ENCODE measurements around the gene ADCY4. TPM values are rescaled to one million over a fixed set of nuclear protein-coding genes. Genes with fewer than 3 reads are reported as not detected.

Gene ADCY4
- total RNA-seq, 1 experiment from 2014 or later = not detected

DNA sequence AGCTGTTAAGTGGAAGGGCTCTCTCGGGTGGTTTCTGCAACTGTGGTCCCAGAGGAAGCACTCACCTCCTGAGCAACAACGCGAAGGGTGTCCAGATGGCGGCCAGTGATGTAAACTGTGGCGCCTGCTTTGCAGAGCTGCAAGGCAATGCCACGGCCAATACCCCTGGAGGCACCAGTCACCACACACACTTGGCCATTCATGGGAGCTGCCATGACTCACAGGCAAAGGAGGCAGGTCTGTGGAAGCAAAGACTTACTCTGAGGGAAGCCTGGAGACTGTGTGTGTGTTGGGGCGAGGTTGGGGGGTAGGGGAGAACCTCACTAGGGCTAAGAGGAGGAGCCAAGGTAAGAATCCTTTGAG lies 36.0 kb downstream of the ADCY4 start:
- DNase-seq (ENCODE audit: low read depth) = peak; percentile 95

DNA sequence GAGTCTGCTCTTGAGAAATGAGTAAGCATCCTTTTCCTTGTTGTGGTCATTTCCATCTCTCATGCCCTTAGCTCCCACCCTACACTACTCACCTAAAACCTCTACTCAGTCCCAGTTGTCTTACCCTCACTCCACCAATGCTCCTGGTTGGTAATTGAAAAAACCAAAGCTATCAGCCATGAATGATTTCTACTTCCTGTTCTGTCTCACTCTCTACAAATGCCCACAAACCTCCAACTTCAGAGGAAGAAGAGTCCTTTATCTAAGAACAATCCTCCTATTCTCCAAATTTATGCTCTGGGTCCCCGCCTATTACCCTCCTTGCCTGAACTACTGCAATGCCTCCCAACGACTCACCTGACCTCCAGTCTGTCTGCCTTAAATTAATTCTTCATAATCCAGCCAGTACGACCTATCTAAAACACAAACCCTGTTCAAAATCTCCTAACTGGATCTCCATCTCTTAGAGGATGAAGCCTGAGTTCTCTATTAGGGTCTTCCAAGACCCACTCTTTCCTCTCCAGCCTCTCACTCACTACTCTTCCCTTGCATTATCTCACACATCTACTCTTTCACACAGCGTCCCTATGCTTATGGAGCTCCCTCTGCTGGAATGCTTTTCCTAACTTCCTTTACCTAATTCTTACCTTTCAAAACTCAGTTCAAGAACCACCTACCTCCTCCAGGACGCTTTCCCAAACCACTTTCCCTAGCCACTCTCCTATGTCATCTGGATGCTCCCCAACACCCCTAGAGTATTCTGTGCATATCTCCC lies 37.5 kb downstream of the ADCY4 start:
- DNase-seq (ENCODE audit: low read depth) = peak; percentile 42

DNA sequence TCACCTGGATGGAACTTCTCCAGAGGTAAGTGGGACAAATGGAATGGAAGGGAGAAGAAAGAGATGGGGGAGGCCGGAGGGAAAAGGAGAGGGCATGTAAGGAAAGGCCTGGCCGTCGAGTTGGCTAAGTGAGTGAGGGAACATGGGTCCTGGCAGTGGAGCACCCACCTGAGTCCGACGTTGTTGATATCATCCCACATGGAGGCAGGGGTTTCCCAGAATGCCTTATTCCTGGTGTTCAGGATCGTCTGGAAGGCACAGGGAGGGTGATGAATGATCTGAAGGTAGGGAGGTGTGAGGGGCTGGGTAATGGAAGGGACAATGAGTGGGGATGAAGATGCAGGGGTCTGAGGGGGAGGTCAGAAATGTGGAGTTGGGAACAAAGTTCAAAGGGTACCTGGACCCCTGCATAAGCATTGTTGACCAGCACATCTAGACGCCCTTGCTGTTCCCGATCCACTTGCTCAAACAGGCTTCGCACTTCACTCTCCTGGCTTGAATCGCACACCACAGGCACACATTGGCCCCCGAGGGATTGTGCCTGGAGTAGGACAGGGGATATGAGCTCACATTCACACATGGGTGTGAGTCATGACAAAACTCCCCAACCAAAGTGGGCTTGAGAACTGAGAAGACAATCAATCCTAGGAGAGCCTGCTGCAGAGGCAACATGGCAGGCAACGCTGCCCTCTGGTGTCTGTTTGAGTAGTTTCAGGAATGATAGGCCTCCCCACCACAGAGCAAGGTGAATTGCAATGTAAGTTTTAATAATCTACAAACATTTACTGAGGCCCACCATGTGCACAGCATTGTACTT lies 38.3 kb downstream of the ADCY4 start:
- DNase-seq (ENCODE audit: low read depth) = peak; percentile 87

DNA sequence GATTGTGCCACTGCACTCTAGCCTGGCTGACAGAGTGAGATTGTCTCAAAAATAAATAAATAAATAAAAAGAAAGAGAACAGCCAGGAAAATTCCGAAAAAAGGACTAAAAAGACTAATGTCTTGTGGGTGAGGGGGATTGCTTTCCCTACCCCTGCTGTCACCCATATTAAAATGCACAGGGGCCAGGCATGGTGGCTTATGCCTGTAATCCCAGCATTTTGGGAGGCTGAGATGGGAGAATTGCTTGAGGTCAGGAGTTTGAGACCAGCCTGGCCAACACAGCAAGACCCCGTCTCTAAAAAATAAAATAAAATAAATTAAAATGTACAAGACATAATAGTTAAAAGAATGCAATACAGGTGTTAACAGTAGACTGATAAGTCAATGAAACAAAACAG lies 41.3 kb downstream of the ADCY4 start:
- no peak for DNase-seq (ENCODE audit: low read depth)

DNA sequence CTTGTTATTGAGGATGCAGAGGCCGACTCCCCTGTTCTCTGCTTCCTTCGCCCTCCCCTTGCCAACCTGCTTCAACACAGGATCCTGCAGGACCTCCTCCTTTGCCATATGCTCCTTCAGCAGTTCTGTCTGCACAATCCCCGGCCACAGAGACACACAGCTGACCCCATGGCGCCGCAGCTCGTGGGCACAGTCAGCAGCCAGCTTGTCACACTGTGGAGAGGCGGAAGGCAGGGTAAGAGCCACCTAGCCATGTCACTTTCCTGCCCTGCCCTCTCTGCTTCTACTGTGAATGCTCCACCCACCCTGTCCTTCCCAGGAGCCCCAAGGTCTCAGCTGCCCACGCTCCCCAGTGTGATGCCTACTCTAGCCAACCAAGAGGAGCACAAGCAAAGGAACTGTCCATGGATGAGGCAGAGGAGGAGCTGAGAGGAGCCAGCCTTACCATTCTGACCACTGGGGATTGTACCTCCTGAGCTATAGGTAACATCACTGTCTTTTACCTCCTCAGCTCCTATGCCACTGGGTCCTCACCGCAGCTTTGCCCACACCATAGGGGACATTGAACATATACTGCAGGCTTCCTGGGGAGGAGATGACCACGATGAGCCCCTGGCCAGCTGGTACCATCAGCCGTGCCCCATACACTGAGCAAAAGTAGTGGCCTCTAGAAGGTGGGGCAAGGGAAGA lies 42.6 kb downstream of the ADCY4 start:
- DNase-seq (ENCODE audit: low read depth) = no peak

DNA sequence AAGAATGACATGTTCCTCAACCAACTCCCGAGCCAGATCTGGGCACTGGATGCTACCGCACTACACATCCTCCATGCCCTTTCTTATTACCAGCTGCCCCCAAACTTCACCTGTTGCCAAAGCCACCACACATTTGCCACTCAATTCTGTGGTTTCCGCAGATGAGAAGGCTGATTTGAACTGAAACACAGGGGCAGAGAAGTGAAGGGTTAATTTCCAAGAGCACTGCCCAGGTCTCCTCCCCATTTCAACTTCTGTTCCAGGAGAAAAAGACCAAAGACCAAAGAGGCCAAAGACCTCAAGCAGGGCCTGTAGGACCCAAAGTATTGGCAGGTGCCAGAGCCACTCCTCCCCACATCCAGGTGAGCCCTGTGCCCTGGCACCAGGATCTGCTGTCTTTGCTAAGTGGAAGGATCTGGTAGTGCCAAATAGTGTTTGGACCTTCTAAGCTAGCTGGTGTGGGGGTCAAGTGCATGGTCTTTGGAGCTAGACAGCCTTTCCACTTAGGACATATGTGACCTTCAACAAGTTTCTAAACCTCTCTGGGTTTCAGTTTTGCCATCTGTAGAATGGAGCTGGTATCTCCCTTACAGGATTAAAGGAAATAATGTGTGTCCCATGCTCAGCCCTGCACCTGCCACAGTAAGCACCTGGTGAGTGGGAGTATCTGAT lies 43.3 kb downstream of the ADCY4 start:
- DNase-seq (ENCODE audit: low read depth) = no peak

DNA sequence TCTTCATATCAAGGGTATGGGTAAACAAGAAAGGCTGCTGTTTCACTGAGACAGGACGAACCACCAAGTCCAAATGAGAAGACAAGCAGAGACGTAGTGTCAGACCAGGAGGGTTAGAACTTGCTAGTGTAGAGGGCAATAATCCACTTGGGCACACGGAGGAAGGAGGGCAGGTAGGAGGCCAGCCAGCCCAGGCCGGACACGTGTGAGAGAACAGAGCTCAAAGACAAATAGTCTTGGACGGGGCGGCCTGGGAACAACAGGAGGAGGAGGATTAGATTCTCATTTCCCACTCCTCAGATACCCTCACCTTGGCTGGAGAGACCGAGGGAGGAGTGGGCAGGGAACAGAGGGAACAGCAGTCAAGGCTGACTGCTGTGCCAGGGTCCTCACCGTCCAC lies 44.1 kb downstream of the ADCY4 start:
- no peak for DNase-seq (ENCODE audit: low read depth)

DNA sequence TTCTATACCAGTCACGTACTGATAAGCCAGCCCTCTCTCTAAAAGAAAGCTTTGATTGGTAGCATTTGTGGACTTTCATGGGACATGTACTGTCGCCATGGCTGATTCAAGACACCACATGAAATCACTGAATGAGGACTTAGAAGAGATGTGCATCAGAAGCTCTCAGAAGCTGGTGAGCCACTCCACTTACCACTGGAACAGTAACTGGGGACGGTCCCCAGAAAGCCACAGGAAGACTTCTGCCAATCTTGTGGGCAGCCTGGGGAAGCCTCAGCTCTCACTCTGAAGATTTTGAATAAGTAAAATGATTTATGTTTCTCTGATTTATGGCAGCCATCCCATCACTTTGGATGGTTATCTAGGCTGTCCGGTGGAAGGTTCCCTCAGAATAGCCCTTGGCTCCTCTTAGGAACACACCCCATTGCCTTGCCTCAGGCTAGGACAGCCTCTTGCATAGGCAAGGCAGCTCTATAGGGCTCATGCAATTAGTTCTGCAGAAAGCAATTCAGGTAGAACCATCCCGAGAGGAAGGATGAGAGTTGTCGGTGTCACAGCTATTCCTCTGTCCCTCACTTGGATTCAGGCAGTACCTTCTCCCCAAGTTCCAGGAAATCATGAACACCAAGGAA lies 45.1 kb downstream of the ADCY4 start:
- no peak for DNase-seq (ENCODE audit: low read depth)

DNA sequence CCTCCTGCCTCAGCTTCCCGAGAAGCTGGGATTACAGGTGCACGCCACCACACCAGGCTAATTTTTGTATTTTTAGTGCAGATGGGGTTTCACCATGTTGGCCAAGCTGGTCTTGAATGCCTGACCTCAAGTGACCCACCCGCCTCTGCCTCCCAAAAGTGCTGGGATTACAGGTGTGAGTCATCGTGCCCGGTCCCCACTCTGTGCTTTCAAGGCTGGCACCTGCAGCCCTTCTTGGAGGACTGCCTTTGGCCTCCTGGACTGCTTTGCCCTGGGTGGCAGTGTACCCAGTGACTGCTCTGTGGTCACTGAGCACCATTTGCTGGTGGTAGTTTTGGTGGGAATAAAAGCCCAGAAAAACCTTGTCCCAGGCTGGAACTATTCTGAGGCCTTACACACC lies 47.9 kb downstream of the ADCY4 start:
- peak; percentile 13 for DNase-seq (ENCODE audit: low read depth)

DNA sequence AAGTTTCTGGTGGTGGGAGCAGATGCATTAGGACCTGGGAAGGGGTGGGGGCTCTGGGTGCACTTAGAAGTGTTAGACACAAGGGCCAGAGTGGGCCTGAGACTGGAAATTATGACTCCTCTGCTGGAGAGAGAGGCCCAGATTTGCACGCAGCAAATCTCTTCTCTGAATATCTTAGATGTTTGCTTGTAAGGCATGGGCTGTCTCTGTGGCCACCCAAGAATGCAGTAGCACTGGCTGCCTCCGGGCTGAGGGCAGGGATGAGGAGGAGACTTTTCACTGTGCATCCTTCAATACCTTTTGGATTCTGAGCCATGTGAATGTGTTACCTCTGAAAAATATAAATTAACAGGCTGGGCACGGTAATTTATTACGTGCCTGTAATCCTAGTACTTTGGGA lies 49.5 kb downstream of the ADCY4 start:
- no peak for DNase-seq (ENCODE audit: low read depth)

DNA sequence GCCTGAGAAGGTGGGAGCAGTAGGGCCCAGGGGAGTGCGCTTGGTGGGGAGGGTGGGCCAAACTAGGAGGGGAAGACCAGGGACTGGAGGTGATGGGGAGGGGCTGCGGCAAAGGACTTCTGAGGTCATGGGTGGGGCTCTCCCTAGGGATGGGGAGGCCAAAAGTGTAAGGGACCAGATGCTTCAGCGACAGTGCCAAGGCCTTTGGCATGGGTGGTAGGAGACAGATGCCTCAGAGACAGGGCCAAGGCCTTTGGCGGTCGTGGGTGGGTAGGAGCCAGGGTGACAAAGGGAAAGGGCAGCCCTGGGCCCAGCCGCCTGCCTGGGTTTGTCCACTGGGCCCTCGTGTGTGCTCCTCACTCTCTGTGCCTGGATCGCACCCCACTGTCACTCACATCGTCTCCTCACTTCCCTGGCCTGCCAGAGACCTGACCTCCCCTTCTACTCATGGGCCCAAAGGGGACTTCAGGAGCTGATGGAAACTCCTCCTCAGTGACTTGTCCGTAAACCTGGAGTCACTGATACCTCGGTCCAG lies 50.3 kb downstream of the ADCY4 start:
- DNase-seq (ENCODE audit: low read depth) = no peak

DNA sequence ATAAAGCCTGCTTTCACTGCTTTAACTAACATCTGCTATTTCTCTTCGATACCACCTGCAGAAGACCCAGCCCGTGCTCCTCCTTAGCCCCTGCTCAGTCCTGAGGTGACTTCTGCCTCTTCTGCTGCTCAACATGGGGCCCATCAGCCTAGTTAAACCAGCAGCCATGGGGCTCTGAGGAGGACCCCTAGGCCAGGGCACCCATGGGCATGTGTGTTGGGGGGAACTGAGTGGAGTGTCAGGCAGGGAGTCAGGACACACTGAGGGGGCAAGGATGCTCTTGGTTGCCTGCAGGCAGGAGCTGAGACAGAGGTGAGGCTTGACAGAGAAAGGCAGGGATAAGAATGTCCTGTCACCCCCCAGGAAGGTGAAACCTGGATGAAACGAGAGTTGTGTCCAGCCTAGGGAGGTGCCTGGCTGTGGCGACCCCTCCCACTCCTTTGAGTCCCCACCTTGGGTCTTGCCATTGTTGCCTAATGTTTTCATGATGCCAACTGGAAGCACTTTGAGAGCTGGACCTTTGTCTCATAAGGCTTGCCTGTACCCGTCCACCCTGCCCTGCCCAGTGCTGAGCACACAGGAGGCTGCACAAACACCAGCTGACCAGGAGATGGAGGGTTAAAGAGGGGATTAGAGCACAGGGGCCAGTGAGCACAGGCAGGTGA lies 50.9 kb downstream of the ADCY4 start:
- DNase-seq (ENCODE audit: low read depth) = no peak

DNA sequence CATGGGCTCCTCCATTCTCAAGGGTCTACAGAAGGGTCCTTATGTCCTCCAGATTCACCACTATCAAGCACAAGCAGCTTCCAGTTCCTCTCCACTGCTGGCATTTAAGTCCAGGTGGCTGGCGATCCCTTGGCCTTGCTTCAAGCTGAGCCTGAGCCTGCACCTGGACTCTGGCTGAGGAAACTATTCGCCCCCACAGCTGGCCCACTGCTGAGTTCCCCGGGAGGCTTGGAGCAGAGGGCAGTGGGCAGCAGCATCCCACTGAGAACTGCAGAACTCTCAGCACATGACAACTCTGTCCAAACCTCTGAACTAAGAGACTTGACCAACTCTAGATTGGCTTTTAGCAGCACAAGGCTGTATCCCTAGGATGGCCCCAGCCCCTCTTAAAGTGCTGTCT lies 52.1 kb downstream of the ADCY4 start:
- DNase-seq (ENCODE audit: low read depth) = no peak

DNA sequence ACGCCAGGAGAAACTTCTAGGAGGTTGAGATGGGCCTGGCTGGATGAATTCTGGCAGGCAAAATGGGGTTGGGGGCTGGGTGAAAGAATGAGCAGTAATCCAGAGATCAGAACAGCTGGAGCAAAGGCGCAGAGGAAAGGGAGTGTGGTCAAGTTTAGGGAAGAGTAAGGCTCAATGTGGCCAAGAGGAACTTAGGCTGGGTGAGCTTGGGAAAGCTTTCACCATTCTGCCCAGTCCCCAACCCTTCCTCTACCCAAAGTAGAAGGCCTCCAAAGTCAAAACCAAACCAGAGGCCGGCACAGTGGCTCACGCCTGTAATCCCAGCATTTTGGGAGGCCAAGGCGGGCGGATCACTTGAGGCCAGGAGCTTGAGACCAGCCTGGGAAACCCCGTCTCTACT lies 53.2 kb downstream of the ADCY4 start:
- no peak for DNase-seq (ENCODE audit: low read depth)

DNA sequence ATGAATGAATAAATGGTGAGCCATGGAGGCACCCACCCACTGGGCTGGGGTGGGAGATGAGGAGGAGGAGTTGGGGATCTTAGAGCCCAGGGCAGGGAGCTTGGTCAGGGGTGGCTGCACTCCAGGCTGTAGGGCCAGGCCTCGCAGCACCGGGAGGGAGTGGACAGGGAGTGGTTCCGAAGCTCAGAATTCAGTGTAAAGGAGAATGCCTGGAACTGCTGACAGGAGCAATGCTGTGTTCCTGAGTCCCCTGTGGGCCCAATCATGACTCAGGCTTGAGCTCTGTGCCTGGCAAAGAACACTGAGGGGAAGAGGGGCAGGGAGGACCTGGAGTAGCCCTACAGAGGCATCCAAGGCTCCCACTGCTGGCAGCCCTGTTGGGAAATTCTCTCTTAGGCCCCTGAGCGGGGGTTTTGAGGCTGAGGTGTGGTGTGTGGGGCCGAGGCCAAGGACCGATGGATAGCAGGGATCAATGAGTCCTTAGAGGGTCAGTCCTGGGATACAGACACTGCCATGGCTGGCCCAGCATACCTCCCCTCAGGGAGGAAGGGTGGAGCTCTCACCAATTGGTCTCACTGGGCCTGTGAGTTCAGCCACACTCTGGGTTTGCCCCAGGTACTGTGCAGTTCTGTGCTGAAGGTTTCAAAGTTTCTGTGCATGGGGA lies 53.9 kb downstream of the ADCY4 start:
- DNase-seq (ENCODE audit: low read depth) = no peak

DNA sequence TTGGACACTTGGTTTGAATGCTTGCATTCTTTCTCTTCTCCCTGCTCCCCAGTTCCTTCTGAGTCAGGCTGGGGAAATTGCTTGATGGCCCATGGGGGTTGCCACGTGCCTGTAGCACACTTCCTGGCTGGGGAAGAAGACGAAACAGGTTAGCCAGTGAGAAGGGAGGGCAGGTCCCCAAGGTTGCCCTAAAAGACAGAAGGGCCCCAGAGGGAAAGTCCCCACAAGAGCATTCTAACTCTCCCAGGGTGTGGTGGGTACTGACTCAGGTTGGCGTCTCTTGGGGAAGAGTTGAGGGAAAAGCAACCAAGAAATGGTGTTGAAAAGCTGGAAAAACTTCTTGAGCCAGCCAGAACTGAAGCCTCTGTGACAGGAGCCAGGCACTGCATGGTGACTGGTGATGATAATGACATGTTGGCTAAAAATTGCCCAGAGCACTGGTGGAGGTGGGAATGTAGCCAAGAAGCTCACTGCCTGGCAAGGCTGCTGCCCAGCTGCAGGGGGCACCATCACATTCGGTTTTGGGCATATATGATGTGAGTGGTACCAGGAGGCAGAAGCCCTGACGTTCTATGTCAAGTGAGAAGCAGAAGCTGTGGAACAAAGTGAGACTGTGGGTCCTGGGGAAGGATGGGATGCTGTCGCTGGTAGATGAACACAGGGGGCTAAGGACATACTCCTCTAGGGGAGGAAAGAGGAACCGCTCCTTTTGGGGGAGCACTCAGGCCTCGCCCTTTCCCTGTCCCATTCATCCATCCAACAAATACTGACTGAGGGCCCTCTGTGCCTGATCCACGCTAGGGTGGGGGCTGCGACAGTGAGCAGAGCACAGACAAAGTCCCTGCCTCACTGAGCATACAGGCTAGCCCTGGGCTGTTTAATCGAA lies 55.3 kb downstream of the ADCY4 start:
- DNase-seq (ENCODE audit: low read depth) = peak; percentile 32

DNA sequence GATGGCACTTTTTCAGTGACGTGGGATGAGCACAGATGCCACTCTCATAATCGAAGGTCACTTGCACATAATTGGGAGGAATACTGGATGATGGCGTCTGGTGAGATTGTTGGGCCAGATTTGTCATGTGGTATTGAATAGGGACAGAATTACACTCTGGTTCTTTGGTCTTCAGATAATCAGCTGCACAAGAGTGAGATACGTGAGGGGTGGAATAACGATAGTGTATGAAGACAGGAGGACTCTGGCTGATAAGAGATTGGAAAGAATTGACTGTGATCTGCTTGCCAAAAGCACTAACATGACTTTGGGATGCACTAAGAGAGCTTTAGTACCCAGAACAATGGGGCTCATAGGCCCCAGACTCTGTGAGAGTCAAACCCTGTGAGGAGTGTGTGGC lies 56.4 kb downstream of the ADCY4 start:
- DNase-seq (ENCODE audit: low read depth) = no peak

DNA sequence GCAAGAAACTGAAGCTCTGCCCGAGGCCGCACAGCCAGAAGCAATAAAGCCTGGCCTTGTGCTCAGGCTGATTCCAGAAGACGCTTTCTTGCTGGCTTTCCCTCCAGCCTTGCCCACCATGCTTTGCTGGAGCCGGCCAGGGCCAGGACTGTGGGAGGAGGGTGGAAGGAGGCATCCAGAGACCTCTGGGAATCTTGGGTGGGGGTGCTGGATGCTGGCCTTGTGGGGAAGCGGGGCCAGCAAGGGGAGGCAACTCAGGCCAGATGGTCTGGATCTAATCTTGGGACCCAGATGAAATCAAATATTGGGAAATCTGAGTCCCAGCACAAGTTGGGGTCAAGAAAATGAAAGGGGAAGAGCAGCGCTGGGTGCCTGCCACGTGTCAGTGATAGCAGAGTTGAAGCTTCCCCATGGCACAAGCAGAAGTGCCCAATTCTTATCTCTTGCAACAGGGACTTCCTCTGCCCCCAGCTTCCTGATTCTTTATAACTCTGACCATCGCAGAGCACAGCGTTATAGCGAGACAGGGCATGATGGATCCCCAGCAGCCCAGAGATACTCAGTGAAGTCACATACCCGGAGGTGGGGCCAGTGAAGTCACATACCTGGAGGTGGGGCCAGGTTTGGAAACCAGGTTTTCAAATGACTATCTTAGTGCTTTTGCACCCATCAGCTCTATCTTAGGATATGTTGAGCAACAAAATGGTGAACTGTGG lies 57.1 kb downstream of the ADCY4 start:
- DNase-seq (ENCODE audit: low read depth) = no peak

DNA sequence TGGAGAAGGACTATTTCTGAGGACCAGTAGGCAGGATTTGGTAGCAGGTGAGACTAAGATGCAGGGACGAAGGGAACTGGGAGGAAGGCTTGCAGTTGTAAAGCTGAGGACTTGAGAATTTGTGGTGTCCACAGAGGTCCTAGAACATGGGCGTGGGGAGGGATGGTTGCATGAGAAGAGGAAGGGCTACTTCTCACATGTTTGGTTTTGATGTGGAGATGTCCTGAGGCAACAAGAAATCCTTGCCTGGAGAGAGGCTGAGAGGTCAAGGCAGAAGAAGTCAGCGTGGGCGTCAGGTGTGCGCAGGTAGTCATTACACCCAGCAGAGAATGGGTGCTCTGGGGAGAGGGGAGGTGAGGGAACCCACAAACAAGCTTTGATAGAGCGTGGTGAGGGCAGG lies 57.8 kb downstream of the ADCY4 start:
- no peak for DNase-seq (ENCODE audit: low read depth)

Measured in M059J (cell line).